HG03457 (cell line): ENCODE measurements around the gene FCN2.

Source experiments
- ATAC-seq: cut with Tn5 transposase; IDR thresholded peaks from one replicate; pipeline ENCODE4 v1.9.1; 2021; ENCODE audit warnings: moderate number of reproducible peaks; ENCODE audit not compliant: unreplicated experiment

Gene FCN2

GRCh38 chr9:134929193-134930158, 48.9 kb downstream of the FCN2 start:
- ATAC-seq: no peak

- ATAC-seq: no peak
These were observed 49.8 kb downstream of the FCN2 start for GRCh38 chr9:134930398-134930797.

- no peak for ATAC-seq
These were observed 51.6 kb downstream of the FCN2 start for GRCh38 chr9:134932171-134932570.

GRCh38 chr9:134932606-134933005, 52.0 kb downstream of the FCN2 start:
- ATAC-seq: no peak

- ATAC-seq: no peak
These were observed 52.6 kb downstream of the FCN2 start for GRCh38 chr9:134933076-134933659.

GRCh38 chr9:134935056-134935640, 54.5 kb downstream of the FCN2 start:
- no peak for ATAC-seq

- ATAC-seq: no peak
These were observed 55.2 kb downstream of the FCN2 start for GRCh38 chr9:134935701-134936345.

GRCh38 chr9:134936346-134937163, 55.9 kb downstream of the FCN2 start:
- ATAC-seq: no peak
